GM12873 (cell line): ENCODE results near the gene ABHD18.

Experiments used
- CTCF ChIP-seq: IDR thresholded peaks from 2 replicates; pipeline ENCODE4 v1.5.1; 2012; ENCODE audit warnings: low read depth, mild to moderate bottlenecking, moderate library complexity, low read length, control low read depth; ENCODE audit not compliant: insufficient read depth; ENCODE audit errors: missing control alignments

ABHD18 gene

GRCh38 chr4:128009428-128009827, 44.2 kb downstream of the ABHD18 start:
- no peak for TF ChIP-seq CTCF

- no peak for TF ChIP-seq CTCF
These were observed 60.1 kb downstream of the ABHD18 start for GRCh38 chr4:128025319-128025718.

GRCh38 chr4:128029907-128030306, 64.7 kb downstream of the ABHD18 start:
- TF ChIP-seq CTCF = no peak

DNA sequence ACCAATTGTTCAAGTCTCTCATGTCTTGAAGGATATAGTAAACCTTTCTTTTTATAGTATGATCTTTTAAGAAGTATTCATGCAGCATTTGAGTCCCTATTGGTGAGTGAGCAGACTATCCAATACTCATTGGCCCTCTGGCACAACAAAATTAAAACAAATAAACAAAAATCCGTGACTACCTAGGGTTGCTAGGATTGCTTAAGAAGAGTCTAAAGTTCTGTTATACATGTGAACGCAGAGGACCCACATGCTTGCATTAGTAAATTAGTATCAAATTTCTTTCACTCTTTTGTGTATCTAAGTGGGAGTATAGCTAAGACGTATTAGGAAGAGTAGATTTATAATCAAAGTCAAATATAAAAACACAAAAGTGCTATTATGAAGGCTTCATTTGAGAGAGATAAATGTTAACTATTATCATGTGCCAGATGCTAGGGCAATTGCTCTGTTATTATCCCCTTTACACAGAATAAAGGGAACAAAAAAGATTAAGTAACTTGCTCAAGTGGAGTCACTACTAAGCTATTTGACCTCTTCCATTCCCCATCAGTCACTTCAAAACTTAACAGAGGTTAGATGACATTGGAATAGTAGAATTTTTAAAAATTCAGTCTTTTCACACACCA, 66.7 kb downstream of the ABHD18 start:
- TF ChIP-seq CTCF = no peak

- TF ChIP-seq CTCF = no peak
These were observed 74.4 kb downstream of the ABHD18 start for GRCh38 chr4:128039568-128039967.

DNA sequence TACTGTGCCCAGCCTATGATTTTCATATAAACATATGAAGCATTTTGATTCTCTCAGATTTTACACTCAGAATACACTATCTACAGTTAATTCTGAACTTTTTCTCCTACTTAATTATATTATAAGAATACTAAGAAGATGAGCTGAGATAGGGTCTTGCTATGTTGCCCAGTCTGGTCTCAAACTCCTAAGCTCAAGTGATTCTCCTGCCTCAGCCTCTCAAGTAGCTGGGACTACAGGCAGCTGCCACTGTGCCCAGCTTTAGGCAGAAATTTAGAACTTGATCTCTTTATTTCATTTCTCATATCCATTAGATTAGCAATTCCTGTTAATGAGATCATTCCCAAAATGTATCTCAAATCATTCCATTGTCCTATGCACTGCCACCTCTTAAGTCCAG, 91.2 kb downstream of the ABHD18 start:
- TF ChIP-seq CTCF = no peak

DNA sequence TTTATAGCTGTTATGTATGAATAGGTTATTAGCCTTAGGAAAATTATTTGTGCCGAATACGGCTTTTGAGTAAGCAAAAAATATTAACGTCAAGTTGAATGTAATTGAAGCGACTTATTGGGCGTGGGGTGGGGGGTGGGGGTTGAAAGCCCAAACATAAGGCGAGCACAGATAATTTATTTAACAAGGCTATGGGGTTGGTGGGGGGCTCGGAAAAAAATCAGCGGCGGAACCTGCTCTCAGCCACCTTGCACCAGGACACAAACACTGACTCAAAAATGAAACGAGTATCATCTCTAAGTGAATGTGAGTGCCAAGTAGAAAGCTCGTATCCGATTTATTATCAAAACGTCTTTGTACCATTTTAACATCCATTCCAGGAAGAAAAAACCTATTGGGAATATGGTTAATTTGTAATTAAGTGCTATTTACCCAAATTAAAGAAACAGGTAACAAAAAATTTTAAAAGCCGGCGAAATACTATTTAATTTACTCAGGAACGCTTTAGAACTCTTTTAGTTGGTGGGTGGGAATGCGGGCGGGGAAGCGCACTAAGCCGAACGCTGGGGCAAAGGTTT, 95.0 kb downstream of the ABHD18 start:
- TF ChIP-seq CTCF = no peak
